GM13976 (cell line): ENCODE measurements around the gene HDAC9.

Experiments
- DNase-seq: peaks from one replicate; pipeline ENCODE4 v3.0.0; 2012; ENCODE audit warnings: low spot score
- in situ Hi-C: fragments of 300-500 bp; cut with MboI; formaldehyde crosslinking; loops from one replicate; pipeline ENCODE4 v1.12.0; 2022; ENCODE audit warnings: low sequenced_read_pairs, mixed read lengths, inconsistent platforms; ENCODE audit not compliant: unreplicated experiment
- TF ChIP-seq, protein P1 (sequence below): IDR thresholded peaks from 2 replicates; pipeline ENCODE4 v1.5.1; 2012; ENCODE audit warnings: borderline replicate concordance, mild to moderate bottlenecking; ENCODE audit not compliant: insufficient read depth; ENCODE audit errors: extremely low read depth, missing control alignments, control extremely low read depth

Gene HDAC9

GRCh38 chr7:18894155-18894554 is 398.6 kb downstream of the HDAC9 start:
- DNase-seq = no peak
- in situ Hi-C loops = no loop called here
- TF ChIP-seq, protein P1, sequence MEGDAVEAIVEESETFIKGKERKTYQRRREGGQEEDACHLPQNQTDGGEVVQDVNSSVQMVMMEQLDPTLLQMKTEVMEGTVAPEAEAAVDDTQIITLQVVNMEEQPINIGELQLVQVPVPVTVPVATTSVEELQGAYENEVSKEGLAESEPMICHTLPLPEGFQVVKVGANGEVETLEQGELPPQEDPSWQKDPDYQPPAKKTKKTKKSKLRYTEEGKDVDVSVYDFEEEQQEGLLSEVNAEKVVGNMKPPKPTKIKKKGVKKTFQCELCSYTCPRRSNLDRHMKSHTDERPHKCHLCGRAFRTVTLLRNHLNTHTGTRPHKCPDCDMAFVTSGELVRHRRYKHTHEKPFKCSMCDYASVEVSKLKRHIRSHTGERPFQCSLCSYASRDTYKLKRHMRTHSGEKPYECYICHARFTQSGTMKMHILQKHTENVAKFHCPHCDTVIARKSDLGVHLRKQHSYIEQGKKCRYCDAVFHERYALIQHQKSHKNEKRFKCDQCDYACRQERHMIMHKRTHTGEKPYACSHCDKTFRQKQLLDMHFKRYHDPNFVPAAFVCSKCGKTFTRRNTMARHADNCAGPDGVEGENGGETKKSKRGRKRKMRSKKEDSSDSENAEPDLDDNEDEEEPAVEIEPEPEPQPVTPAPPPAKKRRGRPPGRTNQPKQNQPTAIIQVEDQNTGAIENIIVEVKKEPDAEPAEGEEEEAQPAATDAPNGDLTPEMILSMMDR = no peak

- TF ChIP-seq, protein P1 = no peak
- no peak for DNase-seq
- in situ Hi-C loops = no loop called here
These were observed 399.9 kb downstream of the HDAC9 start for GRCh38 chr7:18895456-18895855.

DNA sequence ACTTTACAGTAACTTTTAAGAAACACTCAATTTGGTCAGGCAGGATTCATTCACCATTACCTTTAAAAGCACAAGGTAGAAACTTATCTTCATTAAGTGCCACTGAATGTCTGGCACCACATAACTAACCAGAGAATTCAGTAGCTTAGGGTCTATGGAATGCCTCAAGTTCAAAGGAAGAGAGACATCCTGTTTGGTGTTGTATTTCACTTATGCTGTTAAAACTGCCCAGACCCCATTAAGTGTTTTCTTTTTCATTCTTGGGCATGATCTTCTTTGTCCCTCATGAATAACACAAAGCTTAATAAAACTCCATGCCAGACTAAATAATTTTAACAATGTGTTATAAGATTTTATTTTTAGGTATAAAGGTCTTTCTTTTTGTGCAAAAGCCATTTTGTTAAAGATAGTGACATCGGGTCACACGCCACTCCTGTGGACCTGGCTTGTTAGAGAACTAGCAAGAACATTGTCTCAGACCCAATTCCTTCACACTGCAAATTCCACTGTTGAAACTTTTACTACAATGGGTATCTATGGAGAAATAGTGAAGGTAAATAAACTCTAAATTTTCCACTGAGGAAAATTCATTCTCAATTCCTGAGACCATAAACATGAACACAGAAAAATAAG is 400.9 kb downstream of the HDAC9 start:
- TF ChIP-seq, protein P1 = no peak
- in situ Hi-C loops = no loop called here
- no peak for DNase-seq

- TF ChIP-seq, protein P1 = no peak
- in situ Hi-C loops = no loop called here
- no peak for DNase-seq
These were observed 404.7 kb downstream of the HDAC9 start for GRCh38 chr7:18900236-18900635.

GRCh38 chr7:18900803-18901202 is 405.3 kb downstream of the HDAC9 start:
- in situ Hi-C loops = no loop called here
- no peak for DNase-seq
- TF ChIP-seq, protein P1 = no peak

- TF ChIP-seq, protein P1 = no peak
- in situ Hi-C loops = no loop called here
- DNase-seq = no peak
These were observed 405.8 kb downstream of the HDAC9 start for GRCh38 chr7:18901351-18901750.
